Measurements from ENCODE around the gene KIF11. TPM values are rescaled to one million over a fixed set of nuclear protein-coding genes. Genes with fewer than 3 reads are reported as not detected.

KIF11 gene
- total and polyA plus RNA-seq, 2 of the 13 experiments (the other 11 are each of a cell fraction or from before 2014, with no cell fraction given): 8.7 to 38.4 TPM

DNA sequence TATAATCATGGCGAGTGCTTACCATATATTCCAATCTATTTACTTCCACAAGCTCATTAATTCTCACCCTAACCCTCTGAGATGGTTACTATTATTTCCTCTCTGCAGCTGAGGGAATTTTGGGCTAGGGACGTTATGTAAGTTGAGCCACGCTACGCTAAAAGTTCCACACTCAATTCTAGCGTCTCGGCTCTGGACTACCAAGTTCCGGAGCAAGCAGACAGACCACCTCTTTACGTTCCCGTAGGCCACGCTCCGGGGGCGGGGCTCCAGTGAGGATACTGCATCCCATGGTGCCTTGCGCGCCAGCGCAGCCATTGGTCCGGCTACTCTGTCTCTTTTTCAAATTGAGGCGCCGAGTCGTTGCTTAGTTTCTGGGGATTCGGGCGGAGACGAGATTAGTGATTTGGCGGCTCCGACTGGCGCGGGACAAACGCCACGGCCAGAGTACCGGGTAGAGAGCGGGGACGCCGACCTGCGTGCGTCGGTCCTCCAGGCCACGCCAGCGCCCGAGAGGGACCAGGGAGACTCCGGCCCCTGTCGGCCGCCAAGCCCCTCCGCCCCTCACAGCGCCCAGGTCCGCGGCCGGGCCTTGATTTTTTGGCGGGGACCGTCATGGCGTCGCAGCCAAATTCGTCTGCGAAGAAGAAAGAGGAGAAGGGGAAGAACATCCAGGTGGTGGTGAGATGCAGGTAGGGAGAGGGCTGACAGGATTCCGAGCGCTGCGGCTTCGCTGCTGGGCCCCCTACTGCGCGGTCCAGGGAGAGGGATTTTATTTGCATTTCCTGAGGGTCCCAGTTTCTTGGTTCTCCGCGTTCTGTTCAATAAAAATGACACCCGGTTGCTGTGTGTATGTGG is at the start of gene KIF11 (continued):
- no peak for TF ChIP-seq MLLT10 (CRISPR knock-in tag; IDR thresholded peaks at IDR 0.05)
- no peak for TF ChIP-seq REXO4 (CRISPR knock-in tag; IDR thresholded peaks at IDR 0.05; ENCODE audit: borderline replicate concordance)
- no peak for TF ChIP-seq DBP (CRISPR knock-in tag; IDR thresholded peaks at IDR 0.05; ENCODE audit: not compliant biosample characterization)
- no peak; the same call in 1 of the 2 replicates for TF ChIP-seq HOXA7 (CRISPR knock-in tag; IDR thresholded peaks at IDR 0.05)
- no peak for TF ChIP-seq REL (CRISPR knock-in tag; conservative IDR thresholded peaks at IDR 0.05)
- peak; percentile 61; the same call in 1 of the 2 replicates for TF ChIP-seq CSRNP1 (CRISPR knock-in tag; IDR thresholded peaks at IDR 0.05)
- TF ChIP-seq SMC3 (IDR thresholded peaks at IDR 0.05; ENCODE audit: low read length): no peak
- TF ChIP-seq RELA (CRISPR knock-in tag; IDR thresholded peaks at IDR 0.05): no peak
- TF ChIP-seq MAZ (IDR thresholded peaks at IDR 0.05; ENCODE audit: borderline replicate concordance, low read depth, low read length): no peak
- 0 out of 2 replicates have a peak, but pooled peaks have one; percentile 19 for TF ChIP-seq MAZ (CRISPR knock-in tag; IDR thresholded peaks at IDR 0.05; ENCODE audit: low read depth)
- no peak; the same call in 1 of the 2 replicates for TF ChIP-seq ZNF775 (CRISPR knock-in tag; IDR thresholded peaks at IDR 0.05; ENCODE audit: borderline replicate concordance)
- TF ChIP-seq, protein P1, sequence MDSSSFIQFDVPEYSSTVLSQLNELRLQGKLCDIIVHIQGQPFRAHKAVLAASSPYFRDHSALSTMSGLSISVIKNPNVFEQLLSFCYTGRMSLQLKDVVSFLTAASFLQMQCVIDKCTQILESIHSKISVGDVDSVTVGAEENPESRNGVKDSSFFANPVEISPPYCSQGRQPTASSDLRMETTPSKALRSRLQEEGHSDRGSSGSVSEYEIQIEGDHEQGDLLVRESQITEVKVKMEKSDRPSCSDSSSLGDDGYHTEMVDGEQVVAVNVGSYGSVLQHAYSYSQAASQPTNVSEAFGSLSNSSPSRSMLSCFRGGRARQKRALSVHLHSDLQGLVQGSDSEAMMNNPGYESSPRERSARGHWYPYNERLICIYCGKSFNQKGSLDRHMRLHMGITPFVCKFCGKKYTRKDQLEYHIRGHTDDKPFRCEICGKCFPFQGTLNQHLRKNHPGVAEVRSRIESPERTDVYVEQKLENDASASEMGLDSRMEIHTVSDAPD (CRISPR knock-in tag; IDR thresholded peaks at IDR 0.05): no peak
- no peak for TF ChIP-seq ZBTB42 (CRISPR knock-in tag; IDR thresholded peaks at IDR 0.05)
- no peak for TF ChIP-seq MTF2 (CRISPR knock-in tag; IDR thresholded peaks at IDR 0.05; ENCODE audit: borderline replicate concordance)
- TF ChIP-seq ZKSCAN1 (IDR thresholded peaks at IDR 0.05; ENCODE audit: low read length): no peak
- TF ChIP-seq, protein P2, sequence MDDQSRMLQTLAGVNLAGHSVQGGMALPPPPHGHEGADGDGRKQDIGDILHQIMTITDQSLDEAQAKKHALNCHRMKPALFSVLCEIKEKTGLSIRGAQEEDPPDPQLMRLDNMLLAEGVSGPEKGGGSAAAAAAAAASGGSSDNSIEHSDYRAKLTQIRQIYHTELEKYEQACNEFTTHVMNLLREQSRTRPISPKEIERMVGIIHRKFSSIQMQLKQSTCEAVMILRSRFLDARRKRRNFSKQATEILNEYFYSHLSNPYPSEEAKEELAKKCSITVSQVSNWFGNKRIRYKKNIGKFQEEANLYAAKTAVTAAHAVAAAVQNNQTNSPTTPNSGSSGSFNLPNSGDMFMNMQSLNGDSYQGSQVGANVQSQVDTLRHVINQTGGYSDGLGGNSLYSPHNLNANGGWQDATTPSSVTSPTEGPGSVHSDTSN (CRISPR knock-in tag; IDR thresholded peaks at IDR 0.05; ENCODE audit: borderline replicate concordance): no peak
- TF ChIP-seq HMGXB3 (CRISPR knock-in tag; IDR thresholded peaks at IDR 0.05; ENCODE audit: borderline replicate concordance): no peak
- no peak for TF ChIP-seq SIX1 (CRISPR knock-in tag; IDR thresholded peaks at IDR 0.05; ENCODE audit: borderline replicate concordance)
- TF ChIP-seq ZNF232 (CRISPR knock-in tag; IDR thresholded peaks at IDR 0.05; ENCODE audit: borderline replicate concordance): peak; percentile 77; the same call in 1 of the 2 replicates

Measured in HepG2 (cell line).